Stimulated activated naive CD8-positive, alpha-beta T cell treated with anti-CD3 and anti-CD28 coated beads, Interleukin-15, Interleukin-2, amounts not matched to agents 100 U/mL and 50 U/mL, for 24 hours (primary cell): ENCODE results near the gene ELL3.
"Not testable (repeated sequence)": the region's sequence is repeated elsewhere in the genome, so short reads cannot be mapped to it uniquely, and the experiment has no call there.

Experiments
- ATAC-seq: fragments of 150-1000 bp; cut with Tn5 transposase; one replicate; pipeline ENCODE4 v1.10.0; 2021
- DNase-seq: peaks from one replicate; pipeline ENCODE4 v3.0.0; 2021

The ELL3 gene

DNA sequence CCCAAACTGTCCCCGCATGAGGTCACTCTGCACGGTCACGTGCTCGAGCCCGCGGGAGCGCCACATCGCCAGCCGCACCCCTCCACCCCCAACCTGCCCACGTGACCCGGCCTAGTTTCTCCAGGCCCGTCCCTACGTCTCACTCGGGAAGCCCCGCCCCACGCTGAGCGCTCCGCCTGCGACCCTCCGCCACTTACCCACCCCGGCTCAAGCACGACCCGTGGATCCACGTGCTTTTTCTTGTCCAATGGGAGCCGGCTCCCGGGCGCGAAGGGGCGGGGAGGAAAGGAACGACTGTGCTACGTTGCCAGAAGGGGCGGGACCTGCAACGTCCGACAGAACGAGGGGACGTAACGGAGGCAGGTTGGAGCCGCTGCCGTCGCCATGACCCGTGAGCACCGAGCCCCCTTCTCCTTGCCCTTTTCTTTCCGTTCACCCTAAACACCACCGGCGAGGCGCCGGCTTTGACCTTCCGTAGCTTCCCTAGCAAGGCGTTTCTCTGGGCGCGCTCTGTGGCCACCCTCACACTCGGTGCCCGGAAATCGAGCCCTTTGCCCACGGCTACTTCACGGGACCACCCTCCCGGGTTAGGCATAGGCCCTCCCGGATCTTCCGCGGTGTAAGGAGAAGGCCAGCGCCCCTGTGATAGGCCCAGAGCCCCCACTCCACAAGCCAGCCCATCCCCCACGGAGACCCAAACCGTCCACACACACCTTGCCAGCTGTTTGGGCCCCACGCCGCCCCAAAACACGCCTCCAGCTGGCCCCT lies 15.4 kb upstream of the ELL3 start, which contains the start of gene SERF2:
SERF2 (plus strand) TSS at position 328 of the 768 bp plus-strand sequence; CDS start at position 385, 57 bp downstream.
- peak; percentile 96 for ATAC-seq

DNA sequence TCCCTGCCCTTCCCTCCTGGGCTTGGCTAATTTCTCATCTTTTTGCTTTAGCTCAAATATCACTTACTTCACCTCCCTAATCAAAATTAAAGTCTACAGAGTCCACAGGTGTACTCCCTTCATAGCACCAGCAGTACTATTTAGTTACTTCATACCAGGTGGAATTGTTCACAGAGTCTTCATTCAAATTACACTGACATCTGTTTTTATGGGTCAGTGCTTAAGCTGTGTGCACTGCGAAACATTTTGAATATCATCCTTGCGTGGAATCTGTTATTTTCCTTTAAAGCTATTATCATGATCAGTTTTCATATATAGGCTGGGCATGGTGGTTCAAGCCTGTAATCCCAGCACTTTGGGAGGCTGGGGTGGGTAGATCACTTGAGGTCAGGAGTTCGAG lies 12.6 kb upstream of the ELL3 start:
- ATAC-seq (no peak), DNase-seq (no peak)

More for the DNA sequence above, 15.4 kb upstream of the ELL3 start, which contains the start of gene SERF2:
- peak; percentile 100 for DNase-seq

DNA sequence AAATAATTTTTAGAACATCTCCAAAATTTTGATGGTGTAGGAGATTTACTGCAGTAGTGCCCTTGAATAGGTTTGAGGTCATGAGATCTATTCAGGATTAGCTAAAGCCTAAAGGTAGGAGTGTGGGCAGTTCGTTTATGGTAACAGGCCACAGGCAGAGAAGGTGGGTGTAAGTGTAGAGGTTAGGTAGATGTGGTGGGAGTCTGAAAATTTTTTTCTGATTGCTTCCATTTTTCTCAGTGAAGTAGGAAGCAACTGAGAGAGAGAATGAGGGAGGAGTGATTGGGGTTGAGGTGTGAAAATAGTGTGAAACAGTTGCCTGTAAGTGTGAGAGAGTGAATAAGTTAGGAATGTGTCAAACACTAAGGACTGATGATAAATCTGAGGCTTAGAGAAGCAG lies 2.2 kb upstream of the ELL3 start:
- DNase-seq (no peak), ATAC-seq (no peak)

- peak; percentile 90 for ATAC-seq
- peak; percentile 92 for DNase-seq
Measured at GRCh38 chr15:43777267-43777914, 625 bp upstream of the ELL3 start.

DNA sequence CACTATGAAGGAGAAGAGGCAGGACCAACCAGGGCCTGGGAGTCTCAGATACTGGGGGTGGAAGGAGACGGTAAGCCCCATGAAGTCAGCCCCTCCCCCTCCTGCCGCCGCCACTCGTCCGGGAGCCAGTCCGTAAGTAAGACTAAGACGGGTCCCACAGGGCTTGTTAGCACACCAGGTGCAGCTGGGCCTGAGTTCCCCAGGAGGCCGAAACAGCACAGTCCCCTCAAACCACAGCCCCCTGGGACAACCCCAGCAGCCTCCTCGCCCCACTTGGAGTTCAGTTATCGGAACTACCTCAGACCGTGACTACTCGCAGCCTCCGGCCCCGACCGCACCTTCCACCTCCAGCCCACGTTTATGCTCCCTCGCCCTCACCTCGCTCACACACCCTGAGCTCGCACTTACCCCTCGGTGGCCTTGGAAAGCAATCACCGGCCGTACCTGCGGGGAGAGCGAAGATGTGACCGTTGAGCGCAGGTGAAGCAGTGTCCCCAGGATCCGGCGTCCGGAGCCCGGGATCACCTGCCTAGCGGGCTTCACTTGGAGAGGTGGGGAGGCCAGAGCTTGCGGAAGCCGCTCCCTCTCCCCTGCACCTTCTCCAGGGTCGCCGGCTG lies 557 bp downstream of the ELL3 start:
- peak; percentile 59 for DNase-seq
- ATAC-seq, result peak; percentile 11

GRCh38 chr15:43775411-43775965 lies 1.3 kb downstream of the ELL3 start:
- no peak for DNase-seq
- ATAC-seq, result no peak

- no peak for ATAC-seq
Measured at GRCh38 chr15:43774062-43774461, 2.7 kb downstream of the ELL3 start.

GRCh38 chr15:43772624-43773023 lies 4.1 kb downstream of the ELL3 start:
- DNase-seq (no peak), ATAC-seq (no peak)

More at GRCh38 chr15:43774062-43774461, 2.7 kb downstream of the ELL3 start:
- no peak for DNase-seq

DNA sequence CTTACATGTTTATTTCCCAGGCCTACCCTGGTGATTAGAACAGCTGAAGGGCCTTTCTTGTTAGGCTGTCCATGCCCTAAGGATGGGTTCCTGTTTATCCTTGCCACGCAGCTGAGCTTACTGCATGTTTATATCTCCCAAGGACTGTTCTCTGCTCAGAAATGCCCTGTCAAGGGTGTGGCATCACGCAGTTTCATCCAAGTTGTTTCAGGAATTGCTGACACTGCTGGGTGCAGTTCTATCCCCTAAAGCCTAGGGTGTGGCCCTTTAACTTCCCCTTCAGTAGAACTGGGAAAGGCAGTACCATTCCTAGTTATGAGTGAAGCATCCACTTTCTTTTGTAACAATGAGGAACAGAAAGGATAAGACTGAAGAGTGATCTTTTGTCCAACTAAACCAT lies 5.0 kb downstream of the ELL3 start:
- ATAC-seq (no peak), DNase-seq (no peak)

GRCh38 chr15:43769584-43770228 lies 7.1 kb downstream of the ELL3 start:
- ATAC-seq (peak; percentile 56), DNase-seq (peak; percentile 74)

GRCh38 chr15:43763819-43764446 lies 12.8 kb downstream of the ELL3 start:
- ATAC-seq, result no peak
- DNase-seq, result no peak

DNA sequence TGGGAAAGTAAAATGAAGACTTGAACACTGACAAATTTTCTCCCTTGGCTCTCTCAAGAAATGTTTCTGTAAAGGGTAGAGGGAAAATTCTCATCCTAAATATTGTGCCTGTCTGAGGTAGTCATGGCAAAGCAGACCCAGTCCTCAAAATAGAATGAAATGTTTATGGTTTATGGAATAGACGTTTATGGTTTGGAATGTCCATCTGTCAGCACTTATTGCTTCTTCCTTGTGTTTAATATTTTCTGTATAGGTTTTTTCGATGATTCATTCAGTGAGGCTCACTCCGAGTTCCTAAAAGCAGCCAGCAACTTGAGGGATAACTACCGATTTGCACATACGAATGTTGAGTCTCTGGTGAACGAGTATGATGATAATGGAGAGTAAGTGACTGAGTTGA lies 13.9 kb downstream of the ELL3 start:
- DNase-seq, result no peak
- ATAC-seq, result no peak

GRCh38 chr15:43751885-43752284 lies 24.9 kb downstream of the ELL3 start:
- ATAC-seq (no peak), DNase-seq (no peak)

DNA sequence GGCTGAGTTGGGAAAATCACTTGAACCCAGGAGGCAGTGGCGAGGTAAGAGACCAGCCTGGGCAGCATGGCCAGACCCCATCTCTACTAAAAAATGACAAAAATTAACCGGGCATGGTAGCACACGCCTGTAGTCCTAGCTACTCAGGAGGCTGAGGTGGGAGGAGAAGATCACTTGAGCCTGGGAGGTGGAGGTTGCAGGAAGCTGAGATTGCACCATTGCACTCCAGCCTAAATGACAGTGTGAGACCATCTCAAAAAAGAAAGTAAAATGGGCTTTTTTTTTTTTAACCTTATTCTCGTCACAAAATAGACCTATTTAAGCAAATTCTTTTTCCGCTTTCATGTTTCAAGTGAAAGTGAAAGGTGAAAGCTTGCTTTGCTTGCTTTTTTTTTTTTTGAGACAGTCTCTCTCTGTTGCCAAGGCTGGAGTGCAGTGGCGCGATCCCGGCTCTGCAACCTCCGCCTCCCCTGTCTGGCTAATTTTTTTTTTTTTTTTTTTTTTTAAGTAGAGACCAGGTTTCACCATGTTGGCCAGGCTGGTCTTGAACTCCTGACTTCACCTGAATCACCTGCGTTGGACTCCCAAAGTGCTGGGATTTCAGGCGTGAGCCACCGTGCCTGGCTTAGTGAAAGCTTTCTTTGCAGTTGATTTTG lies 26.9 kb downstream of the ELL3 start:
- ATAC-seq (peak; percentile 29), DNase-seq (peak; percentile 39)

DNA sequence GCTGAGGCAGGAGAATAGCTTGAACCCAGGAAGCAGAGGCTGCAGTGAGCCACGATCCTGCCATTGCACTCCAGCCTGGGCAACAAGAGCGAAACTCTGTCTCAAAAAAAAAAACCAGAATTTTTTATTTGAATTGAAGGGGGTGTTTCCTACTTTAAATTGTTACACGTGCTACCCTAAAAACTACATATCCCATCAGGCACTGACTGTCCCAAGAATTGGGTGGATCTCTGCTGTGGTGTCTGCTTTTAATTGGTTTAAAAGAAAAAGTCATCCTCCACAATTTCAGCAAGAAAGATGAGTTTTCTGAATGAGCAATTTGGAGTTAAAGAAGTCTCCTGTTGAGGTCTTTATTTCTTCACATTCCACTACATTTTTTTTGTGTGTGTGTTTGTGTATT lies 28.4 kb downstream of the ELL3 start:
- DNase-seq, result no peak
- ATAC-seq, result no peak

DNA sequence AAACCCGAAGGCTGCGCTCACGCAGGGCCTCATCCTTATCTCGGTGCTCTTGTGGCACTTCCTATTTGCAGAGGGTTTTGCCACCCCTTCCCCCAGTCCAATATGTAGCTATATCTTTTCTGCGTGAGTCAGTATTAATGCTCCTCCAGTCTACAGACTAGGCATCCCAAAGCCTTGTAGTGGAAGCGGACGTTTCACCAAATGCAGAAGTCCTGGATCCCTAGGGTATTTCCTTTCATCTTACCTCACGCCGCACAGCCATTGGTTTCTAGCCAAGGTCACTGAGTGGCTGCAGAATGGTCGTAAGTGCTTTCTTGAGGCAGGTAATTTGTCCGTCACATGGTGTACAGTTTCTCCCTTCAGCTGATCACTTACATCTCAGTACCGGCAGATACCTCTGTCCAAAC lies 29.9 kb downstream of the ELL3 start:
- not testable (repeated sequence) for DNase-seq

GRCh38 chr15:43746245-43746902 lies 30.4 kb downstream of the ELL3 start, which contains the start of gene PDIA3:
PDIA3 (plus strand) TSS chr15:43746438; CDS start chr15:43746540, 102 bp downstream.
- ATAC-seq (peak; percentile 91), DNase-seq (peak; percentile 94)

More for the DNA sequence above, 29.9 kb downstream of the ELL3 start:
- ATAC-seq, result peak; percentile 8

DNA sequence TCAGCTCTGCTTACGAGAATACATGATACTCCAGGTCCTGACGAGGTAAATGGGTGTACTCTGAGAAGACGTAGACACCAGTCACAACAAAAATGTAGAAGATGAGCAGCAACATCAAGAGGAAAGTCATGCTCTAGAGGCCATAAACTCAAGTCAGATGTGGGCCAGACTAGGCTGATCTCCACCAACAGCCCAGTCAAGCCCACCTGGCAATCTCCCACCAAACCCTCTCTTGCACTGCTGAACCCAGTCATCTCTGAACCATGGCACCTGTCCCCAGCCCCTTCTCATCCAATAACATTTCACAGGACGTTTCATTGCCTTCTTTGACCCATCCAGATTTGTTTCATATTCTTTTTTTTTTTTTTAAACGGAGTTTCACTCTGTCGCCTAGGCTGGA lies 41.4 kb downstream of the ELL3 start:
- ATAC-seq (no peak), DNase-seq (no peak)

DNA sequence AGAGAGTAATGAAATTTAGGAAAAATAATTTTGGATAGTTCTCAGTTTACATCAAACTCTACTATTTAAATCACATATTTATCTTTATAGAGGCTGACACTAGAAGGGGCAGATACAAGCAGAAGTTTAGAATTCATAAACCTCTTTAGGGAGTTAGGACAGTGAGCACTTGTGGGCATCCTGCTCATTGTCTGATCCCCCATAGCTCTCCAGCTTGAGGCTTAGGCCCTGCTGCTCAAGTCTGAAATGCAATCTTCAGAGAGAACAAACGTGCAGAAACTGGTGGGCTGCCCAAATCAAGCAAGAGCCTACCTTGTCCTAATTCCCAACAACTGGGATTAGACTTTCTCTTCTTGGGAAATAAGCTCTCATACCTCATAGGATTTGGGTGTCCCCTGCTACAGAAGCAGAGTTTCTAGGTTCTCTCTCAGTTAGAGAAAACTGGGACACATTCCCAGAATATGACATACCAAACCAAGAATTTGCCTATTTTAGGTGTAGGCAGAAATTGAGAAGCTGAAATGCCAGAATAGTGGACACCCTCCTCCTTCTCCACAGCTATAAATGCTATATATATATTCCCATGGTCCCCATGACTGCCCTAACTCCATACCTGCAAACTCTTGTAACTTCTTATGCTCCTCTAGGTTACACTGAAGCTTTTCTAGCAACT lies 48.6 kb downstream of the ELL3 start:
- DNase-seq, ATAC-seq: not testable (repeated sequence)

GRCh38 chr15:43726306-43726705 lies 50.5 kb downstream of the ELL3 start:
- DNase-seq, ATAC-seq: not testable (repeated sequence)
